HCT116 (cell line): ENCODE data around the gene RFTN2. TPM values are rescaled to one million over a fixed set of nuclear protein-coding genes. Genes with fewer than 3 reads are reported as not detected.

Experiments used
- ATAC-seq: fragments of 200-7000 bp; cut with Tn5 transposase; 2 replicates; pipeline ENCODE4 v1.9.1; 2020; ENCODE audit warnings: mild to moderate bottlenecking, moderate library complexity
- BruUV-seq: library from RNA; stranded (reverse); fragments of 400-500 nt; replicated peaks from 2 replicates; lab custom pipeline; 2021; lab: Mats Ljungman, UMichigan
- CTCF ChIA-PET: fragments of 300-600 bp; sonication (Branson Sonifier 250); formaldehyde crosslinking; loops from one replicate; lab custom pipeline; 2021; ENCODE audit warnings: antibody characterized with exemption; lab: Charles Lee
- POLR2A ChIA-PET: fragments of 300-600, 350-600 bp; sonication (Branson Sonifier 250); formaldehyde crosslinking; loops from one replicate; lab custom pipeline; 2021; ENCODE audit warnings: antibody characterized with exemption; lab: Charles Lee
- RAD21 ChIA-PET, 2 experiments: fragments of 300-600 bp; sonication (Branson Sonifier 250); formaldehyde crosslinking; loops; one replicate each; lab custom pipeline; 2023; ENCODE audit warnings: low total read pairs in 2 of 2; ENCODE audit not compliant: uncharacterized antibody in 2 of 2, unreplicated experiment in 2 of 2, low non-redundant PET in 1 of 2; lab: Charles Lee
- DNase-seq: peaks from one replicate; pipeline ENCODE4 v3.0.0-alpha.2; 2010; ENCODE audit warnings: low read depth, low spot score
- H2AFZ ChIP-seq: fragments of 200-600 bp; shearing (Covaris generic), sonication (generic); 2 replicates; pipeline ENCODE4 v1.6.1; 2017; ENCODE audit warnings: low read depth, mixed run types, mixed read lengths, antibody characterized with exemption, low read length; ENCODE audit not compliant: poor library complexity, severe bottlenecking
- H3K27ac ChIP-seq: 2 replicates; pipeline ENCODE4 v1.5.1; 2012; ENCODE audit warnings: low read depth, low read length
- H3K27me3 ChIP-seq: fragments of 200-600 bp; sonication (generic); 2 replicates; pipeline ENCODE4 v1.6.1; 2016; ENCODE audit warnings: mixed run types, low read length, mixed read lengths; ENCODE audit not compliant: insufficient read depth
- H3K36me3 ChIP-seq, 2 experiments: fragments of 200-500 bp in 1 of 2; fragments of 200-600 bp in 1 of 2; sonication (Bioruptor generic) in 1 of 2; sonication (generic) in 1 of 2; 2 replicates each; pipeline versions ENCODE4 v1.5.1 to v1.6.1; 2014 to 2016; ENCODE audit warnings: low read length in 2 of 2, inconsistent platforms in 1 of 2, mixed read lengths in 1 of 2, mixed run types in 1 of 2; ENCODE audit not compliant: insufficient read depth in 2 of 2, control insufficient read depth in 1 of 2
- H3K4me1 ChIP-seq, 2 experiments: fragments of 200-600 bp in 1 of 2; sonication (generic) in 1 of 2; 2 replicates each; pipeline versions ENCODE4 v1.5.1 to v1.6.1; 2012 to 2017; ENCODE audit warnings: low read length in 2 of 2, inconsistent platforms in 1 of 2, mild to moderate bottlenecking in 1 of 2, mixed read lengths in 1 of 2, mixed run types in 1 of 2, moderate library complexity in 1 of 2; ENCODE audit not compliant: insufficient read depth in 2 of 2, control insufficient read depth in 1 of 2
- H3K4me2 ChIP-seq: fragments of 200-600 bp; sonication (generic); 2 replicates; pipeline ENCODE4 v1.6.1; 2017; ENCODE audit warnings: mixed run types, low read length, mixed read lengths
- H3K4me3 ChIP-seq, 2 experiments: fragments of 200-600 bp in 1 of 2; sonication (generic) in 1 of 2; replicated peaks in 1 of 2; 2 replicates each; pipeline ENCODE4 v1.5.1; 2011 to 2016; ENCODE audit warnings: low read length in 2 of 2, control low read depth in 1 of 2, low read depth in 1 of 2, mild to moderate bottlenecking in 1 of 2, mixed read lengths in 1 of 2, mixed run types in 1 of 2
- H3K79me2 ChIP-seq: fragments of 200-600 bp; sonication (generic); 2 replicates; pipeline ENCODE4 v1.6.1; 2017; ENCODE audit warnings: mild to moderate bottlenecking, mixed run types, low read length, moderate library complexity, mixed read lengths; ENCODE audit not compliant: insufficient read depth
- H3K9ac ChIP-seq: fragments of 200-600 bp; sonication (generic); 2 replicates; pipeline ENCODE4 v1.6.1; 2016; ENCODE audit warnings: low read length, mixed read lengths
- H3K9me2 ChIP-seq: fragments of 200-600 bp; sonication (generic), shearing (Covaris generic); 2 replicates; pipeline ENCODE4 v1.6.1; 2017; ENCODE audit warnings: mixed run types, mild to moderate bottlenecking, moderate library complexity; ENCODE audit not compliant: insufficient read depth
- H3K9me3 ChIP-seq, 2 experiments: fragments of 200-500 bp in 1 of 2; fragments of 200-600 bp in 1 of 2; sonication (Bioruptor generic) in 1 of 2; sonication (generic) in 1 of 2; 2 replicates each; pipeline ENCODE4 v1.6.1; 2014 to 2017; ENCODE audit warnings: low read length in 2 of 2, mixed read lengths in 2 of 2, inconsistent platforms in 1 of 2, low read depth in 1 of 2, mild to moderate bottlenecking in 1 of 2, mixed run types in 1 of 2, moderate library complexity in 1 of 2; ENCODE audit not compliant: control insufficient read depth in 1 of 2, insufficient read depth in 1 of 2
- H4K20me1 ChIP-seq: fragments of 200-600 bp; sonication (generic), shearing (Covaris generic); 2 replicates; pipeline ENCODE4 v1.6.1; 2017; ENCODE audit warnings: mixed run types, mild to moderate bottlenecking, moderate library complexity; ENCODE audit not compliant: insufficient read depth
- CEBPB ChIP-seq: IDR thresholded peaks from 2 replicates; pipeline ENCODE4 v1.6.1; 2012; ENCODE audit warnings: low read depth
- EZH2phosphoT487 ChIP-seq: fragments of 200-600 bp; IDR thresholded peaks from 2 replicates; pipeline ENCODE4 v1.6.1; 2018; ENCODE audit warnings: antibody characterized with exemption, borderline replicate concordance
- FOSL1 ChIP-seq: IDR thresholded peaks from 2 replicates; pipeline ENCODE4 v1.6.1; 2012; ENCODE audit warnings: low read depth
- SP1 ChIP-seq: IDR thresholded peaks from 2 replicates; pipeline ENCODE4 v1.6.1; 2012; ENCODE audit warnings: low read depth
- ZNF274 ChIP-seq: fragments of 200-500 bp; sonication (Bioruptor generic); IDR thresholded peaks from 2 replicates; pipeline ENCODE4 v1.6.1; 2014; ENCODE audit warnings: mild to moderate bottlenecking, low read depth, low read length, inconsistent platforms
- intact Hi-C: fragments of 100-400 bp; cut with micrococcal nuclease; formaldehyde crosslinking; loops from 2 replicates; pipeline ENCODE4 v1.10.0; 2022
- total RNA-seq: library from RNA; stranded (reverse); gene quantifications from one replicate; pipeline ENCODE4 v1.2.1, GENCODE V29; 2021; ENCODE audit not compliant: unreplicated experiment
- TF ChIP-seq, protein P1 (sequence below): IDR thresholded peaks from 2 replicates; pipeline ENCODE4 v1.6.1; 2012; ENCODE audit warnings: low read depth
- TF ChIP-seq, protein P2 (sequence below), 3 experiments: fragments of 200-600 bp in 1 of 3; sonication (generic) in 1 of 3; IDR thresholded peaks in 2 of 3; conservative IDR thresholded peaks in 1 of 3; 2 replicates each; pipeline ENCODE4 v1.5.1; 2012 to 2017; ENCODE audit warnings: low read depth in 2 of 3, low read length in 2 of 3, antibody characterized with exemption in 1 of 3, borderline replicate concordance in 1 of 3, control low read depth in 1 of 3, mild to moderate bottlenecking in 1 of 3, mixed read lengths in 1 of 3, mixed run types in 1 of 3, moderate library complexity in 1 of 3; ENCODE audit not compliant: insufficient read depth in 1 of 3
- TF ChIP-seq, protein P3 (sequence below): IDR thresholded peaks from 2 replicates; pipeline ENCODE4 v1.6.1; 2012
- TF ChIP-seq, protein P4 (sequence below): IDR thresholded peaks from 2 replicates; pipeline ENCODE4 v1.6.1; 2012

The RFTN2 gene
- total RNA-seq, 1 experiment from 2014 or later, result not detected

DNA sequence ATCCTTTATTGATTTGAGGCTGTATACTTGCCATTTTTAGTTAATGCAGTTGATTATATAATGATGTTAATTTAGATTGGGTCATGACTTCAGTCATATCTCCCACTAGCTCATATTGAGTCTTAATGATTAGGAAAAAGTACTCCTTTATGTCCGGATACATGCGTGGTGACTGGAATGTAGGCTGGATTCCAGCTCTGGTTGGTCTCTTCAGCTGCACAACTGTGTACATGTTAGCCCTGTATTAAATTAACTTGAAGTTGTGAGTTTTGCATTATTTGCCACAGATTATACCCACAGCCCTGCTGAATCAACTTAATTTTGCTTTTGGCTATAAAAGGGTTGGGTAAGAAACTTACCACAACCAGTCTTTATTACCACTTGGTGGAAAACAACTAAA, 137.0 kb downstream of the RFTN2 start:
- no peak for ATAC-seq

More for the DNA sequence above, 137.0 kb downstream of the RFTN2 start:
- DNase-seq, result no peak
- H2AFZ ChIP-seq, result no peak overlapping the region
- no peaks in the 10 kb centered on the region for H3K27me3 ChIP-seq
- BruUV-seq, result no TSS peak
- ChIA-PET POLR2A (interaction anchor here (1.2 kb wide), 1 partner anchor 39 kb away, joined by 4 read pairs; the partner anchor contains the start of genes HSPD1 and HSPE1), CTCF (no interaction called here), RAD21 (no interaction called here)
- H3K79me2 ChIP-seq, result peaks cover 76% of the 10 kb centered on the region
- no peaks in the 10 kb centered on the region for H3K9me2 ChIP-seq
- intact Hi-C loops, result no loop called here
- no peak overlapping the region for H3K4me2 ChIP-seq
- no peak overlapping the region for H3K27ac ChIP-seq
- H3K4me1 ChIP-seq, result no peaks in the 10 kb centered on the region; a peak in 1 of 4 replicates
- H3K9ac ChIP-seq, result no peak overlapping the region
- TF ChIP-seq CEBPB (no peak), SP1 (no peak), ZNF274 (no peak), EZH2phosphoT487 (no peak), FOSL1 (no peak)
- TF ChIP-seq, protein P1, sequence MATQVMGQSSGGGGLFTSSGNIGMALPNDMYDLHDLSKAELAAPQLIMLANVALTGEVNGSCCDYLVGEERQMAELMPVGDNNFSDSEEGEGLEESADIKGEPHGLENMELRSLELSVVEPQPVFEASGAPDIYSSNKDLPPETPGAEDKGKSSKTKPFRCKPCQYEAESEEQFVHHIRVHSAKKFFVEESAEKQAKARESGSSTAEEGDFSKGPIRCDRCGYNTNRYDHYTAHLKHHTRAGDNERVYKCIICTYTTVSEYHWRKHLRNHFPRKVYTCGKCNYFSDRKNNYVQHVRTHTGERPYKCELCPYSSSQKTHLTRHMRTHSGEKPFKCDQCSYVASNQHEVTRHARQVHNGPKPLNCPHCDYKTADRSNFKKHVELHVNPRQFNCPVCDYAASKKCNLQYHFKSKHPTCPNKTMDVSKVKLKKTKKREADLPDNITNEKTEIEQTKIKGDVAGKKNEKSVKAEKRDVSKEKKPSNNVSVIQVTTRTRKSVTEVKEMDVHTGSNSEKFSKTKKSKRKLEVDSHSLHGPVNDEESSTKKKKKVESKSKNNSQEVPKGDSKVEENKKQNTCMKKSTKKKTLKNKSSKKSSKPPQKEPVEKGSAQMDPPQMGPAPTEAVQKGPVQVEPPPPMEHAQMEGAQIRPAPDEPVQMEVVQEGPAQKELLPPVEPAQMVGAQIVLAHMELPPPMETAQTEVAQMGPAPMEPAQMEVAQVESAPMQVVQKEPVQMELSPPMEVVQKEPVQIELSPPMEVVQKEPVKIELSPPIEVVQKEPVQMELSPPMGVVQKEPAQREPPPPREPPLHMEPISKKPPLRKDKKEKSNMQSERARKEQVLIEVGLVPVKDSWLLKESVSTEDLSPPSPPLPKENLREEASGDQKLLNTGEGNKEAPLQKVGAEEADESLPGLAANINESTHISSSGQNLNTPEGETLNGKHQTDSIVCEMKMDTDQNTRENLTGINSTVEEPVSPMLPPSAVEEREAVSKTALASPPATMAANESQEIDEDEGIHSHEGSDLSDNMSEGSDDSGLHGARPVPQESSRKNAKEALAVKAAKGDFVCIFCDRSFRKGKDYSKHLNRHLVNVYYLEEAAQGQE, result no peak
- TF ChIP-seq, protein P2, sequence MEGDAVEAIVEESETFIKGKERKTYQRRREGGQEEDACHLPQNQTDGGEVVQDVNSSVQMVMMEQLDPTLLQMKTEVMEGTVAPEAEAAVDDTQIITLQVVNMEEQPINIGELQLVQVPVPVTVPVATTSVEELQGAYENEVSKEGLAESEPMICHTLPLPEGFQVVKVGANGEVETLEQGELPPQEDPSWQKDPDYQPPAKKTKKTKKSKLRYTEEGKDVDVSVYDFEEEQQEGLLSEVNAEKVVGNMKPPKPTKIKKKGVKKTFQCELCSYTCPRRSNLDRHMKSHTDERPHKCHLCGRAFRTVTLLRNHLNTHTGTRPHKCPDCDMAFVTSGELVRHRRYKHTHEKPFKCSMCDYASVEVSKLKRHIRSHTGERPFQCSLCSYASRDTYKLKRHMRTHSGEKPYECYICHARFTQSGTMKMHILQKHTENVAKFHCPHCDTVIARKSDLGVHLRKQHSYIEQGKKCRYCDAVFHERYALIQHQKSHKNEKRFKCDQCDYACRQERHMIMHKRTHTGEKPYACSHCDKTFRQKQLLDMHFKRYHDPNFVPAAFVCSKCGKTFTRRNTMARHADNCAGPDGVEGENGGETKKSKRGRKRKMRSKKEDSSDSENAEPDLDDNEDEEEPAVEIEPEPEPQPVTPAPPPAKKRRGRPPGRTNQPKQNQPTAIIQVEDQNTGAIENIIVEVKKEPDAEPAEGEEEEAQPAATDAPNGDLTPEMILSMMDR (IDR thresholded peaks at IDR 0.05 in 2 of 3, conservative IDR thresholded peaks at IDR 0.05 in 1 of 3; ENCODE audit: borderline replicate concordance in 1 of 3, insufficient read depth in 1 of 3, low read depth in 2 of 3, low read length in 2 of 3), result no peak
- TF ChIP-seq, protein P3, sequence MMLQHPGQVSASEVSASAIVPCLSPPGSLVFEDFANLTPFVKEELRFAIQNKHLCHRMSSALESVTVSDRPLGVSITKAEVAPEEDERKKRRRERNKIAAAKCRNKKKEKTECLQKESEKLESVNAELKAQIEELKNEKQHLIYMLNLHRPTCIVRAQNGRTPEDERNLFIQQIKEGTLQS, result no peak
- TF ChIP-seq, protein P4, sequence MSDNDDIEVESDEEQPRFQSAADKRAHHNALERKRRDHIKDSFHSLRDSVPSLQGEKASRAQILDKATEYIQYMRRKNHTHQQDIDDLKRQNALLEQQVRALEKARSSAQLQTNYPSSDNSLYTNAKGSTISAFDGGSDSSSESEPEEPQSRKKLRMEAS, result no peak
- no peak overlapping the region for H3K4me3 ChIP-seq
- peaks cover 19 to 32% of the 10 kb centered on the region in 2 experiments for H3K36me3 ChIP-seq
- peaks cover 14% of the 10 kb centered on the region; the same call in 1 of the 2 replicates for H4K20me1 ChIP-seq
- no peaks in the 10 kb centered on the region for H3K9me3 ChIP-seq

Other genes with a start within 250 kb of the RFTN2 start
- 282 TPM for gene SF3B1, start 240.6 kb downstream of the RFTN2 start, total RNA-seq
- 20.4 TPM for gene COQ10B, start 222.0 kb downstream of the RFTN2 start, total RNA-seq
- gene HSPD1, start 175.7 kb downstream of the RFTN2 start, total RNA-seq, result 995 TPM
- 291 TPM for gene HSPE1, start 175.2 kb downstream of the RFTN2 start, total RNA-seq
- 24.4 TPM for gene MOB4, start 159.5 kb downstream of the RFTN2 start, total RNA-seq
- gene MARS2, start 29.8 kb upstream of the RFTN2 start, total RNA-seq, result 14.4 TPM
- gene BOLL, start 109.7 kb upstream of the RFTN2 start, total RNA-seq, result not detected
- gene PLCL1, start 129.0 kb upstream of the RFTN2 start, total RNA-seq, result 0.07 TPM